Endodermal cell (in vitro differentiated cells): ENCODE results near the gene SYT2. TPM values are rescaled to one million over a fixed set of nuclear protein-coding genes. Genes with fewer than 3 reads are reported as not detected.

ENCODE experiments used
- DNase-seq: peaks from one replicate; pipeline ENCODE4 v3.0.0-alpha.2; 2017
- H3K27ac ChIP-seq: 2 replicates; pipeline ENCODE4 v1.5.1; 2013; ENCODE audit warnings: mild to moderate bottlenecking, low read depth, low read length, moderate library complexity
- H3K27me3 ChIP-seq: 2 replicates; pipeline ENCODE4 v1.6.1; 2013; ENCODE audit warnings: mild to moderate bottlenecking, low read length, moderate library complexity; ENCODE audit not compliant: insufficient read depth, control insufficient read depth, poor library complexity, severe bottlenecking
- H3K36me3 ChIP-seq: 2 replicates; pipeline ENCODE4 v1.7.0; 2013; ENCODE audit warnings: mild to moderate bottlenecking, low read length, moderate library complexity; ENCODE audit not compliant: control insufficient read depth, insufficient read depth
- H3K4me1 ChIP-seq: one replicate; pipeline ENCODE4 v1.7.0; 2013; ENCODE audit warnings: low read length; ENCODE audit not compliant: control insufficient read depth, insufficient read depth
- H3K4me3 ChIP-seq: 2 replicates; pipeline ENCODE4 v1.5.1; 2013; ENCODE audit warnings: mild to moderate bottlenecking, low read length, moderate library complexity
- H3K9ac ChIP-seq: 2 replicates; pipeline ENCODE4 v1.6.1; 2013; ENCODE audit warnings: mild to moderate bottlenecking, low read length, moderate library complexity; ENCODE audit not compliant: poor library complexity, severe bottlenecking; ENCODE audit errors: extremely low read depth
- H3K9me3 ChIP-seq: 2 replicates; pipeline ENCODE4 v1.6.1; 2013; ENCODE audit warnings: mild to moderate bottlenecking, low read length, moderate library complexity; ENCODE audit not compliant: control insufficient read depth
- H3K27ac Mint-ChIP-seq: 2 replicates; pipeline ENCODE4 v1.8.0; 2020; ENCODE audit warnings: mixed read lengths
- H3K27me3 Mint-ChIP-seq: 2 replicates; pipeline ENCODE4 v1.8.0; 2021; ENCODE audit warnings: mild to moderate bottlenecking, mixed read lengths; ENCODE audit not compliant: insufficient read depth
- H3K36me3 Mint-ChIP-seq: 2 replicates; pipeline ENCODE4 v1.8.0; 2020; ENCODE audit warnings: low read depth, mixed read lengths
- H3K4me1 Mint-ChIP-seq: 2 replicates; pipeline ENCODE4 v1.8.0; 2020; ENCODE audit warnings: mixed read lengths
- H3K4me3 Mint-ChIP-seq: 2 replicates; pipeline ENCODE4 v1.8.0; 2020; ENCODE audit warnings: mild to moderate bottlenecking, moderate library complexity, mixed read lengths
- H3K9me3 Mint-ChIP-seq: 2 replicates; pipeline ENCODE4 v1.8.0; 2020; ENCODE audit warnings: mild to moderate bottlenecking, mixed read lengths
- WGBS, 2 experiments: methylation state at CpG; one replicate each; pipeline versions ENCODE4 v1.1.5 to v1.1.7; 2013; ENCODE audit warnings: missing lambda C conversion rate in 2 of 2, mixed read lengths in 1 of 2; ENCODE audit not compliant: insufficient coverage in 1 of 2, insufficient read length in 1 of 2; 5-methylcytosine and 5-hydroxymethylcytosine counted together
- total RNA-seq, 2 donors: library from RNA; stranded (reverse); fragmentation: NEBNext Ultra II Directional in 1 of 2; extraction: Animal tissue kit (Norgen Biotek cat#: 25700) in 1 of 2; gene quantifications; 2 replicates in 1 of 2; 3 replicates in 1 of 2; pipeline ENCODE4 v1.2.1, GENCODE V29; 2021
- TF ChIP-seq, protein P1 (sequence below): fragments of 200-600 bp; sonication (generic); conservative IDR thresholded peaks from 2 replicates; pipeline ENCODE4 v1.5.0; 2021; ENCODE audit warnings: antibody characterized with exemption, mild to moderate bottlenecking

The SYT2 gene
- total RNA-seq, 2 donors from 2014 or later = 2.9 to 4.4 TPM

- Mint-ChIP-seq H3K4me1 (no peaks in the 10 kb centered on the region), H3K4me3 (no peak overlapping the region), H3K27ac (no peak overlapping the region), H3K27me3 (peaks cover 33% of the 10 kb centered on the region), H3K36me3 (no peaks in the 10 kb centered on the region), H3K9me3 (no peaks in the 10 kb centered on the region)
- TF ChIP-seq, protein P1, sequence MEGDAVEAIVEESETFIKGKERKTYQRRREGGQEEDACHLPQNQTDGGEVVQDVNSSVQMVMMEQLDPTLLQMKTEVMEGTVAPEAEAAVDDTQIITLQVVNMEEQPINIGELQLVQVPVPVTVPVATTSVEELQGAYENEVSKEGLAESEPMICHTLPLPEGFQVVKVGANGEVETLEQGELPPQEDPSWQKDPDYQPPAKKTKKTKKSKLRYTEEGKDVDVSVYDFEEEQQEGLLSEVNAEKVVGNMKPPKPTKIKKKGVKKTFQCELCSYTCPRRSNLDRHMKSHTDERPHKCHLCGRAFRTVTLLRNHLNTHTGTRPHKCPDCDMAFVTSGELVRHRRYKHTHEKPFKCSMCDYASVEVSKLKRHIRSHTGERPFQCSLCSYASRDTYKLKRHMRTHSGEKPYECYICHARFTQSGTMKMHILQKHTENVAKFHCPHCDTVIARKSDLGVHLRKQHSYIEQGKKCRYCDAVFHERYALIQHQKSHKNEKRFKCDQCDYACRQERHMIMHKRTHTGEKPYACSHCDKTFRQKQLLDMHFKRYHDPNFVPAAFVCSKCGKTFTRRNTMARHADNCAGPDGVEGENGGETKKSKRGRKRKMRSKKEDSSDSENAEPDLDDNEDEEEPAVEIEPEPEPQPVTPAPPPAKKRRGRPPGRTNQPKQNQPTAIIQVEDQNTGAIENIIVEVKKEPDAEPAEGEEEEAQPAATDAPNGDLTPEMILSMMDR = peak; percentile 60
- H3K9ac ChIP-seq = no peak overlapping the region
- 25 to 54% methylated on average over 1 to 3 of the region's 3 CpGs for WGBS, 2 experiments
- no peaks in the 10 kb centered on the region for H3K4me1 ChIP-seq
- no peaks in the 10 kb centered on the region for H3K36me3 ChIP-seq
- H3K4me3 ChIP-seq = no peak overlapping the region
- H3K27ac ChIP-seq = no peak overlapping the region
- peak; percentile 94 for DNase-seq
- peaks cover 36% of the 10 kb centered on the region for H3K27me3 ChIP-seq
- no peaks in the 10 kb centered on the region for H3K9me3 ChIP-seq
Observed at GRCh38 chr1:202692959-202693555, 17.2 kb downstream of the SYT2 start.

DNA sequence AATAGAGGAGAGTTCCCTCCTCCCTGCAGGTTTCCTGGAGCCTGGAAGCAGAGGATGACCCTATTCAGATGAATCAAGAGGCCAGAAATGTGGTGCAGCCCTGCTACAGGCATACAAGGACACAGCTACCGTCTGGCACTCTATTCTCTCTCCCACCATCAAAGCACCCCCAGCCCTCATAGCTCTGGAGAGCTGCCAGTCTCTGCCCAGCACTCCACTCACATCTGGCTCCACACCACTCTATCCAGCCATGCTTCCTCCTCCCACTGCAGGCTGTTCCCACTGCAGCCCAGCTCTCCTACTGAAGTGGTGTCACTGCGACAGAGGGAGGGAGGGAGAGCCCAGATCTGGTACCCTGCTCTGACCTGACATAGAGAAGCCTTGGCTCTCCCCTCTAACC is 18.4 kb downstream of the SYT2 start:
- Mint-ChIP-seq H3K27me3 (peaks cover 33% of the 10 kb centered on the region), H3K27ac (no peak overlapping the region), H3K4me3 (no peak overlapping the region), H3K4me1 (no peaks in the 10 kb centered on the region), H3K9me3 (no peaks in the 10 kb centered on the region), H3K36me3 (no peaks in the 10 kb centered on the region)
- Histone ChIP-seq H3K9me3 (no peaks in the 10 kb centered on the region), H3K36me3 (no peaks in the 10 kb centered on the region), H3K9ac (no peak overlapping the region), H3K27me3 (peaks cover 36% of the 10 kb centered on the region), H3K27ac (no peak overlapping the region), H3K4me1 (no peaks in the 10 kb centered on the region), H3K4me3 (no peak overlapping the region)
- WGBS, 2 experiments = 72 to 94% methylated on average over 2 of the region's 2 CpGs
- TF ChIP-seq, protein P1 = no peak
- DNase-seq = no peak

DNA sequence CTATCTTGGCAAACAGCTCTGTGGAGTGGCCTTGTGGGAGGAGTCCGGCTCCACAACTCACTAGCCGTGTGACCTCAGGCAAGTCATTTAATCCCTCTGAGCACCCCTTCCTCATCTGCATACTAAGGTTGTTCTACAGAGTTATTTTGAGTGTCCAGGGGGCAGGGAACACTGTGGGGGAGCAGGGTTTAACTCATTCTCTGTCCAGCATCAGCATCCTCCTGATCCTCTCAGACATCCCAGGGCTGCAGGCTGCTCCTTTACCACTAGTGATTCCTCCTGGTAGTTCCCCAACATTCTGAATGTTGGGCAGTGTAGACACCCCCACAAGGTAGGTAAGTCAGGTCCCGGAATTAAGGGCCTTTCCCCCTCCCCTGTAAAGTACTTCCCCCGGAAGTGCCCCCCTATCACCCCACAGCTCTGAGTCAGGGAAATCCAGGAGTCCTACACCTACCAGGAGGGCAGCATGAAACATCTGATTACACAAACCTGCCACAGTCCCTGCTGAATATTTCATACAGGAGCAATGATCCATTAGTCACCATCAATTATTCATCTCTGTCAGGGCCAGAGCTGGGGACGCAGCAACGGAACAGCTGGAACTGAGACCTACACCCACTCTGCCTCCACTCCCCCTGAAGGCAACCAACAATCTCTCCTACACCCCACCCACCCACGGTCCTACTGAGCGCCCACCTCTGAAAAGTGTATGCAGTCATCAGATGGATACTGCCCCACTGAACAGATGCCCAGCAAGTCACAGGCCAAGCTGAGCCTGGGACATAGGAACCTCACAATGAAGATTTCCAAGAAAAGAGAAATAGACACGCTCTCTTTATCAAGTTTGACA is 20.5 kb downstream of the SYT2 start:
- Histone ChIP-seq H3K9me3 (no peaks in the 10 kb centered on the region), H3K27me3 (peaks cover 21% of the 10 kb centered on the region), H3K27ac (no peak overlapping the region), H3K4me1 (no peaks in the 10 kb centered on the region), H3K36me3 (no peaks in the 10 kb centered on the region), H3K4me3 (no peak overlapping the region), H3K9ac (no peak overlapping the region)
- TF ChIP-seq, protein P1 = no peak
- H3K36me3 Mint-ChIP-seq = no peaks in the 10 kb centered on the region
- H3K4me1 Mint-ChIP-seq = no peaks in the 10 kb centered on the region
- no peaks in the 10 kb centered on the region for H3K9me3 Mint-ChIP-seq
- no peak overlapping the region for H3K4me3 Mint-ChIP-seq
- DNase-seq = no peak
- WGBS, 2 experiments = 71 to 89% methylated on average over 2 to 9 of the region's 9 CpGs
- H3K27ac Mint-ChIP-seq = no peak overlapping the region
- peaks cover 20% of the 10 kb centered on the region for H3K27me3 Mint-ChIP-seq
